ENCODE data around the gene HTT. TPM values are rescaled to one million over a fixed set of nuclear protein-coding genes. Genes with fewer than 3 reads are reported as not detected.

The HTT gene
- polyA plus RNA-seq, 1 donor (not counting 4 experiments of a cell fraction or from before 2014, with no cell fraction given), result 16.2 TPM

DNA sequence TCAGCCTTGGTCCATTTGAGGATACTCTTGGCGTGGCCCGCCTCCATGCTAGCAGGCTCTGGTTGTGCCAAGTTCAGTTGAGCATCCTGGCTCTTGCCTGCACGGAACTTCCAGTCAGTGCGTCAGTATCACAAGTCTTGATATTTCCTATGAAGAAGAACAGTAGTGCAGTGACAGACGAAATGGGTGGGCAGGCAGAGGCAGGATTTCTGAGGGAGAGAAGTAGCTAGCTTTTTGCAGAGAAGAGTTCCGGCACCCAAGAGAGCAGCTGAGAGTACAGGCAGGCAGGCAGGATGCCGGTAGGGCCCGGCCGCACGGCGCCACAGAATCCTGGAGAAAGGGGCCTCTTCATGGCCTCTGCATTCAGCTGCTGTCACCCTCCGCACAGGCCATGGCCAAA is 118.3 kb downstream of the HTT start:
- Histone ChIP-seq H3K9me3 (ENCODE audit: control insufficient read depth, low read depth, low read length) (no peaks in the 10 kb centered on the region), H4K20me1 (ENCODE audit: control insufficient read depth, extremely low read depth, insufficient read depth, low read length) (no peaks in the 10 kb centered on the region), H3K79me2 (ENCODE audit: control insufficient read depth, insufficient read depth, low read length) (no peaks in the 10 kb centered on the region), H3K9me1 (ENCODE audit: control insufficient read depth, extremely low read depth, insufficient read depth, low read length) (peaks cover 4% of the 10 kb centered on the region), H2AFZ (ENCODE audit: control insufficient read depth, low read length) (no peak overlapping the region), H3K4me1 (ENCODE audit: control insufficient read depth, extremely low read depth, insufficient read depth, low read length) (peaks cover 8% of the 10 kb centered on the region), H3K4me3 (ENCODE audit: control insufficient read depth in 2 of 3, extremely low read depth in 1 of 3, insufficient read depth in 2 of 3, low read depth in 1 of 3, low read length in 3 of 3) (no peak overlapping the region), H3K27ac (ENCODE audit: control insufficient read depth, insufficient read depth, low read length) (no peak overlapping the region), H3K36me3 (ENCODE audit: control insufficient read depth in 2 of 2, extremely low read depth in 1 of 2, insufficient read depth in 2 of 2, low read length in 2 of 2) (peaks cover 28 to 40% of the 10 kb centered on the region in 2 experiments), H3K4me2 (ENCODE audit: control insufficient read depth, extremely low read depth, insufficient read depth, low read depth, low read length) (no peak overlapping the region), H3K27me3 (ENCODE audit: control insufficient read depth, extremely low read depth, insufficient read depth, low read length) (no peaks in the 10 kb centered on the region), H3K9ac (ENCODE audit: control insufficient read depth, extremely low read depth, insufficient read depth, low read length) (no peak overlapping the region)
- FAIRE-seq, result no peak
- dilution Hi-C loops (cut with MboI; ENCODE audit: extremely low pct_ligation_motif_present, low sequenced_read_pairs), result no loop called here
- no peak for TF ChIP-seq EZH2 (IDR thresholded peaks at IDR 0.05; ENCODE audit: low read length)
- TF ChIP-seq, protein P1, sequence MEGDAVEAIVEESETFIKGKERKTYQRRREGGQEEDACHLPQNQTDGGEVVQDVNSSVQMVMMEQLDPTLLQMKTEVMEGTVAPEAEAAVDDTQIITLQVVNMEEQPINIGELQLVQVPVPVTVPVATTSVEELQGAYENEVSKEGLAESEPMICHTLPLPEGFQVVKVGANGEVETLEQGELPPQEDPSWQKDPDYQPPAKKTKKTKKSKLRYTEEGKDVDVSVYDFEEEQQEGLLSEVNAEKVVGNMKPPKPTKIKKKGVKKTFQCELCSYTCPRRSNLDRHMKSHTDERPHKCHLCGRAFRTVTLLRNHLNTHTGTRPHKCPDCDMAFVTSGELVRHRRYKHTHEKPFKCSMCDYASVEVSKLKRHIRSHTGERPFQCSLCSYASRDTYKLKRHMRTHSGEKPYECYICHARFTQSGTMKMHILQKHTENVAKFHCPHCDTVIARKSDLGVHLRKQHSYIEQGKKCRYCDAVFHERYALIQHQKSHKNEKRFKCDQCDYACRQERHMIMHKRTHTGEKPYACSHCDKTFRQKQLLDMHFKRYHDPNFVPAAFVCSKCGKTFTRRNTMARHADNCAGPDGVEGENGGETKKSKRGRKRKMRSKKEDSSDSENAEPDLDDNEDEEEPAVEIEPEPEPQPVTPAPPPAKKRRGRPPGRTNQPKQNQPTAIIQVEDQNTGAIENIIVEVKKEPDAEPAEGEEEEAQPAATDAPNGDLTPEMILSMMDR (optimal IDR thresholded peaks at IDR 0.05 in 1 of 3, IDR thresholded peaks at IDR 0.05 in 1 of 3, conservative IDR thresholded peaks at IDR 0.05 in 1 of 3; ENCODE audit: extremely low read depth in 1 of 3, insufficient read depth in 2 of 3, low read length in 3 of 3), result no peak
- no peak for DNase-seq (ENCODE audit: low read depth, low spot score)

DNA sequence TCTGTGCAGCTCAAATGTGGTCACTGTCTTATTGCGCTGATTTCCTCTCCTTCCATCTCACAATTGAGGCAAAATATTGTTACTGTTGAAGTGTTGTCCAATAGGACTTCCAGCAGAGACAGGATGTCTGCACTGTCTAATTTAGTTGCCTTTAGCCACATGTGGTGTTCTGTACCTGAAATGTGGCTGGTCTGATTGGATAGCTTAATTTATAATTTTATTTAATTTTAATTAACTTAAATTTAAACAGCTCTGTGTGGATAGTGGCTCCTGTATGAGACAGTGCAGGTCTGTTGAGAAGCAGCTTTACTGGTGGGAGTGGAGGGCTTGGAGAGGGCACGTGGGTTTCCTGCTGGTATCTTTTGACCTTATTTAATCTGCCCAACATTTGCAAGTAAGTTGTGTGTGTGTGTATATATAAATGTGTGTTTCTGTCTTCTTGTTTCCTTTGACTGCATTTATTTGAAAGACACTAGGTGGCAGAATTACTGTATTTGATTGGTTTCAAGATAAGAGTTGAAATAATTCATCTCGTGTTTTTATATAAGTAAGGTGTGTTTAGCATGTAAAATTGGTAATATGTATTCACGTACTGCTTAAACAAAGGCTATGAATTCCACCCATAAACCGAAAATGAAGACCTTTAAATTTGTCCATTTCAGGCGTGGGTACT is 119.2 kb downstream of the HTT start:
- DNase-seq (ENCODE audit: low read depth, low spot score) (no peak), FAIRE-seq (no peak)
- peaks cover 4% of the 10 kb centered on the region for H3K9me1 ChIP-seq (ENCODE audit: control insufficient read depth, extremely low read depth, insufficient read depth, low read length)
- no peak overlapping the region for H3K27ac ChIP-seq (ENCODE audit: control insufficient read depth, insufficient read depth, low read length)
- H3K4me3 ChIP-seq (ENCODE audit: control insufficient read depth in 2 of 3, extremely low read depth in 1 of 3, insufficient read depth in 2 of 3, low read depth in 1 of 3, low read length in 3 of 3), result no peak overlapping the region
- H3K9ac ChIP-seq (ENCODE audit: control insufficient read depth, extremely low read depth, insufficient read depth, low read length), result no peak overlapping the region
- dilution Hi-C loops (cut with MboI; ENCODE audit: extremely low pct_ligation_motif_present, low sequenced_read_pairs), result no loop called here
- no peaks in the 10 kb centered on the region for H4K20me1 ChIP-seq (ENCODE audit: control insufficient read depth, extremely low read depth, insufficient read depth, low read length)
- no peak overlapping the region for H2AFZ ChIP-seq (ENCODE audit: control insufficient read depth, low read length)
- H3K9me3 ChIP-seq (ENCODE audit: control insufficient read depth, low read depth, low read length), result no peaks in the 10 kb centered on the region
- no peaks in the 10 kb centered on the region for H3K79me2 ChIP-seq (ENCODE audit: control insufficient read depth, insufficient read depth, low read length)
- no peak overlapping the region for H3K4me2 ChIP-seq (ENCODE audit: control insufficient read depth, extremely low read depth, insufficient read depth, low read depth, low read length)
- peaks cover 8% of the 10 kb centered on the region for H3K4me1 ChIP-seq (ENCODE audit: control insufficient read depth, extremely low read depth, insufficient read depth, low read length)
- H3K36me3 ChIP-seq (ENCODE audit: control insufficient read depth in 2 of 2, extremely low read depth in 1 of 2, insufficient read depth in 2 of 2, low read length in 2 of 2), result peaks cover 26 to 31% of the 10 kb centered on the region in 2 experiments
- TF ChIP-seq, protein P1 (optimal IDR thresholded peaks at IDR 0.05 in 1 of 3, IDR thresholded peaks at IDR 0.05 in 1 of 3, conservative IDR thresholded peaks at IDR 0.05 in 1 of 3; ENCODE audit: extremely low read depth in 1 of 3, insufficient read depth in 2 of 3, low read length in 3 of 3), result peak in 1 of 3 experiments; percentile 9
- no peak for TF ChIP-seq EZH2 (IDR thresholded peaks at IDR 0.05; ENCODE audit: low read length)
- no peaks in the 10 kb centered on the region for H3K27me3 ChIP-seq (ENCODE audit: control insufficient read depth, extremely low read depth, insufficient read depth, low read length)
